ENCODE data around the gene OSBPL1A.
"Not testable (repeated sequence)": the region's sequence is repeated elsewhere in the genome, so short reads cannot be mapped to it uniquely, and the experiment has no call there.

DNA sequence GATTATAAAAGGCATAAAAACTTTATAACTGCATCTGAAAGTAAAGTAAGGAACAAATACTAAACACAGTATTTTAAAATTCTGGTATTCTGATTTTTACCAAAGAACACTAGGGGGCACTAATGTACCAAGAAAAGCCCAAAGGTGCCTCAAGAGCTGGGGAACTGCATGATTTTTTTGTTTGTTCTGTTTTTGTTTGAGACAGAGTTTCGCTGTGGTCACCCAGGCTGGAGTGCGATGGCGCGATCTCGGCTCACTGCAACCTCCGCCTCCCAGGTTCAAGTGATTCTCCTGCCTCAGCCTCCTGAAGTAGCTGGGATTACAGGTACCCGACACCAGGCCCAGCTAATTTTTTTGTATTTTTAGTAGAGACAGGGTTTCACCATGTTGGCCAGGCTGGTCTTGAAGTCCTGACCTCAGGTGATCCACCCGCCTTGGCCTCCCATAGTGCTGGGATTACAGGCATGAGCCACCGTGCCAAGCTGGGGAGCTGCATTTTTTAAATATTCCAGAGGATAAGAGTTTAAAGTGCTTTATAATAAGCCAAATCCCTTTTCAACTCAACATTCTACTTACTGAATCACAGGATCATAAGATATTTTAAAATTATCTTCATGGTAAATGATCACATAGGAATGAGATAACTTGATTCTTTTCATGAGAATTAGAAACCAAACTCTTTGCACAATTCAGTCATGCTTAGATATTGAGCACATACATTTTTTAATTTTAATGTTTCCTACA lies 37.7 kb downstream of the OSBPL1A start:
- TF ChIP-seq, protein P1, sequence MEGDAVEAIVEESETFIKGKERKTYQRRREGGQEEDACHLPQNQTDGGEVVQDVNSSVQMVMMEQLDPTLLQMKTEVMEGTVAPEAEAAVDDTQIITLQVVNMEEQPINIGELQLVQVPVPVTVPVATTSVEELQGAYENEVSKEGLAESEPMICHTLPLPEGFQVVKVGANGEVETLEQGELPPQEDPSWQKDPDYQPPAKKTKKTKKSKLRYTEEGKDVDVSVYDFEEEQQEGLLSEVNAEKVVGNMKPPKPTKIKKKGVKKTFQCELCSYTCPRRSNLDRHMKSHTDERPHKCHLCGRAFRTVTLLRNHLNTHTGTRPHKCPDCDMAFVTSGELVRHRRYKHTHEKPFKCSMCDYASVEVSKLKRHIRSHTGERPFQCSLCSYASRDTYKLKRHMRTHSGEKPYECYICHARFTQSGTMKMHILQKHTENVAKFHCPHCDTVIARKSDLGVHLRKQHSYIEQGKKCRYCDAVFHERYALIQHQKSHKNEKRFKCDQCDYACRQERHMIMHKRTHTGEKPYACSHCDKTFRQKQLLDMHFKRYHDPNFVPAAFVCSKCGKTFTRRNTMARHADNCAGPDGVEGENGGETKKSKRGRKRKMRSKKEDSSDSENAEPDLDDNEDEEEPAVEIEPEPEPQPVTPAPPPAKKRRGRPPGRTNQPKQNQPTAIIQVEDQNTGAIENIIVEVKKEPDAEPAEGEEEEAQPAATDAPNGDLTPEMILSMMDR (conservative IDR thresholded peaks at IDR 0.05) = peak; percentile 73
- not testable (repeated sequence) for TF ChIP-seq EZH2 (IDR thresholded peaks at IDR 0.05; ENCODE audit: low read depth)

Measured in PC-9 (cell line).